ENCODE data around the gene CADM1.

The CADM1 gene

DNA sequence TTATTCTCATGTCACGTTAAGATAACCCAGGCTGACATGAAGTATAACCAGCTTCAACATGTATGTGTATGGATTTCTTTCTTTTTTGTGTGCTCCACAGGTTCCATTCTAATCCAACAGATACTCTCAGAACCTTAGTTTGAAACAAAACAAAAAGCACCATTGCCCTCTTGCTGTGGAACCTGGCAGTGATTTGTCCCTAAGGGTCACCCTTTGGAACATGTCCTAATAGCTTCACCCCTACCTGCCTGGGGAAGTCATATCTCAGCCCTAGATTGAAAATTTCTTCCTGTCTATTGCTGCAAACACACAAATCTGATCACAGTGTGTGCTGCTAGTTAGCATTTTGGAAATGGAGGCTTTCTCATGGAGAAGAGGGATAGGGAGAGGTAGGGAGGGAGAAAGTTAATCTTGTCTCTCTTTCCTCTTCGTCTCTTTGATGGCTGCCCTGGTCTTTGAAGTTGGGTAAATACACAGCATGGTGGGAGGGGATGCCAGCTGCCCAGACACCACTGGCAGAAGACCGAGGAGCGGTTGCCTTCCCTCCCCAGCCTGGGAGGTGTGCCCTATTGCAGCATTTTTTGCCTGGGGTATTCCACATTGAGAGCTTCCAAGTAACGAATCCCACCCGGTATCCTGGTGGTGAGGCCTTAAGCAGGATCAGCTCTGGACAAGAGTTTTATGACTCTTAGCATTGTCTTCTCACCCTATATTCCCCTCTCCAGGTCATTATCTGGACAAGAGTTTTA, 11.6 kb upstream of the CADM1 start:
- no peak for DNase-seq (ENCODE audit: low spot score)

DNA sequence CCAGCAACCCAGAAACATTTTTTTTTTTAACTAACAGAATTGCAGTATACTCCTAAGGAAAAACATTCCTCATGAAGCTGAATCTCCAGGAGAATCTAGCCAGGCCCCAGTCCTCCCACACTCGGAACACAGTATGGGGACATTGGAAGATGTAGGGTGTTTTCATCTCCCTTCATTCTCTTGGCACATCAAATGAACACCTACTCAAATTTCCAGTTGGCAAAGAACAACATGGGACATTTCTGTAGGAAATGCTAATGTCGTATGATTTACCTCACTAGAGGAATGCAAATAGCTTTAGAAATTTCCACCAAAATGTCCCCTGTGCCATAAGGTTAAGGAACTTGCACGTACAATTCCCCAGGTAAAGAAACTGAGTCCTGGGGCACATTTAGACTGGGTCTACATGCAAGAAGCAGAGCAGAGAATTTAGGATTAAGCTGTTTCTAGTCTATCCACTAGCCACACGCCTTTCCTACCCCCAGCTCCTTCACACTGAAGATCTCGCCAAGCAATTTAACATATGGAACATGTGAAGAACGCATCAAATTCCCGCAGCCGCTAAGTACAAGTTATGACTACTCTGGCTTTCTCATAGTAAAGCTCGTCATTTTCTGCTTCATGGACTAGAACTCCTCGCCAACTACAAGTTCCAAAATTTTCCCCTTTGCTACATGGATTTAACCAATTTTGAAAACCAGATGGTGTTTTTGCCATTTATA, 2.9 kb upstream of the CADM1 start:
- DNase-seq (ENCODE audit: low spot score), result no peak

- no peak for DNase-seq (ENCODE audit: low spot score)
These were observed 960 bp upstream of the CADM1 start for GRCh38 chr11:115505175-115505574.

- no peak for DNase-seq (ENCODE audit: low spot score)
These were observed 334 bp downstream of the CADM1 start for GRCh38 chr11:115503886-115504275.

GRCh38 chr11:115503083-115503885, 931 bp downstream of the CADM1 start:
- peak; percentile 86 for DNase-seq (ENCODE audit: low spot score)

DNA sequence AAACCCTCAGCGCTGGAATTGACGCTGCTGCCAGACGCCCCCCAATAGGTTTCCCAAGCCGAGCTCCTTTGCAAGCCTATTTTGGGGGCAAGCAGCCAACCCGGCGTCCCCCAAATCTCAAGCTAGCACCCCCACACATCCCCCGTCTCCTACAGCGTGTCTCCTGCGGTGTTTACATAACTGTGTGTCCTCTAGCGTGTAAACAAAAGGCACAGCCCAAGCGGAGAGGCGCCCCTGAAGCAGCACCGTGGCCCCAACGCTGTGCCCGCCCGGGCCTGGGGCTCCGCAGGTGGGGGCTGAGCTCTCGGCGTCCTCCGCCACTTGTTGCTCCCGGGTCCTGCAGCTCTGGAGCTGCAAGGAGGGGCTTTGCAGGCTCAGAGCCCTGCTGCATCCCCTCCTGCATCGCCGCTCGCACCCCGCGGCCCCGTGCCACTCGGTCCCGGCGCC, 1.6 kb downstream of the CADM1 start:
- DNase-seq (ENCODE audit: low spot score), result no peak

DNA sequence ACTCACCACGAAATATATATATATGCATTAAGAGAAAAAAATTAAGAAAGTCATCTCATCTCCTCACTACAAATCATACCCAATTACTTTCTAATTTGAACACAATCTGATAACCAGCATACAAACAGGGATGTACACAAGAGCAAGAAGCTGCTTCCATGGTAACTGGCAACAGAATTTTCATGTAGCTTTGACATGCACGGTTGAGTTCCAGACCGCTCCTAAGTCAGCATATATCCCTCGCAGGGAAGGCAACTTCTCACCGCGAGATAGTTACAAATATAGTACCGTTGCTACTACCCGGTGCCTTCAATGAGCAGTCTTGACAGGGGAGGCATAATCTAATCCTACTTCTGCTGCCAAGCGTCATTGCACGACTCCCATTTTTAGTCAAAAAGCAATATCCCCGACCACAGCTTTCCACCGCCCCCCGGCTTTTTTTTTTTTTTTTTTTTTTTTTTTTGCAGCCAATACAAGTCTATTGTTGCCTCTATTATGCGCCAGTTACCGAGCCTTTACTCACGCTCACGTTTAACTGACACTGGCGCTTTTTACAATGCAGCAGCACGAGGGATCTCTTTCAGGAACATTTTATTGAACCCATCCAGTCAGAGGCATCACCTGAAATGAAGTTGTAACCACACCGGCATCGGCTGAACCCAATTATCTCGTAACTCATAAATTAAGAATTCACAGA, 2.2 kb downstream of the CADM1 start:
- DNase-seq (ENCODE audit: low spot score), result peak; percentile 53

GRCh38 chr11:115501502-115501892, 2.7 kb downstream of the CADM1 start:
- no peak for DNase-seq (ENCODE audit: low spot score)

- no peak for DNase-seq (ENCODE audit: low spot score)
These were observed 3.4 kb downstream of the CADM1 start for GRCh38 chr11:115500547-115501501.

DNA sequence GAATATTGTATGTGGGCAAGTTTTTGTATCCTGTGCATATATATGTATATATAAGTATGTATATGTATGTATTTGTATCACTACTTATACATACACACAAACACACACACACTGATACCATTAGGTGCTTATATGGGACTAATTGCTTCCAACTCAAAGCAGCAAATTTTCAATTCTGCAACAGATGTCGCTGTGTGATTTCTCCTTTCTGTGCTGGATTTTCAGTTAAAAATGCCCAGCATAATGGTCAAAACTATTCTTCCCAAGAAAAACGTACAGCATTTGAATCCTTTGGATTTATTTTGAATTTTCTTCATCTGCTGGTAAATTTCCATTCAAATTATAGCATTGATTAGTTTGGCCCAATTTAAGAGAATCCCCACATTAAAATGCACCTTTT, 4.3 kb downstream of the CADM1 start:
- no peak for DNase-seq (ENCODE audit: low spot score)

- no peak for DNase-seq (ENCODE audit: low spot score)
These were observed 4.9 kb downstream of the CADM1 start for GRCh38 chr11:115499241-115499799.

DNA sequence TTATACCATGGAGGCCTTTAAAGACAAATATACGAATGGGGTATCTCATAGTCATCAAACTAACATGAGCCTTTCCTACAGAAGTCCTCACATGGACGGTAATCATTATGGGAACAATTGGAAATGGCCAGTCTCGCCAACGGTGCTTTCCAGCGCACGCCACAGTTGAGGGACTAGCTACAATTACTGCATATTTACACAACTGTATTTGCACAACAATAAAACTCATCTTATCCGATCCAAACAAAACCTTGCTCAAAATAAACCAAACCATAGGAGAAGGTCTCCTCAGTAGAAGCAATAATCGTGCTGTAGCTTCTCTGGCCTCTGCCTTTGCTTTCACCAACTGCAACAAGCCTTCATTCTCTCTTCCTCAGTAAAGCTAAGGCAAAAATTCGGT, 5.9 kb downstream of the CADM1 start:
- DNase-seq (ENCODE audit: low spot score), result no peak

DNA sequence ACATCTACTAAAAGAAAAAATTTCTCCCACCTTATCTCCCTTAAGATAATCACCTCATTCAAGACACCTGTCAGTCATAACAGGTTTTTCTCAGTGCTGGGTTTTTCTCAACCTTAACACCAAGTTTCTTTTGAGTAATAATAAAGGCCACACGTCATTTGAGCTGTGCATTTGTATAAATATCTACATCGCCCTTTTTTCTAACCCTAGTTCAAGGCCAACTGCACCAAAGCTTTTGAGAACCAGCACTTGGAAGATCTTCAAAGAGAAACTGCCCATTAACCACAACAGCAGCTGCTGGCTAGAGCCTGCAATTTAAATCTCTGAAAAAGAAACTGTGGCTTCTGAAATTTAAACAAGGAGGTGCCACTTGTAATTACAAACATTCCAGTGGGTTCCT, 6.9 kb downstream of the CADM1 start:
- no peak for DNase-seq (ENCODE audit: low spot score)

DNA sequence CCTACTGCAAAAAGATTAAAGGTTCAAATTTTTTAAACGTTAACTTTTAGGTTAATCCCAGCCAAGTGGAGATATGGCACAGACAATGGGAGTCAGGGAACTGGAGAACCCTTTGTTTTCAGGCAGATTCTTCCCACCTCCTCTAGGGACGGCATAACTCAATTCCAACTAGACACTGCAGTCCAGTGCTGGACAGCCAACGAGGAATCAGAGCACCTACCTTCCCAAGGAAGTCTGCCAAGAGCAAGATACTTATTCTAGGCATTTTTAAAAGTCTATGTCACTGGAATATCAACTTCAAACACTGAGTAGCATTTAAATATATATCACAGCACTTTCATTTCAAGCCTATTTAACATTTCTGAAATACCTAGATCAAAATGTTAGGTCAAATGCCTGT, 7.3 kb downstream of the CADM1 start:
- DNase-seq (ENCODE audit: low spot score), result no peak

DNA sequence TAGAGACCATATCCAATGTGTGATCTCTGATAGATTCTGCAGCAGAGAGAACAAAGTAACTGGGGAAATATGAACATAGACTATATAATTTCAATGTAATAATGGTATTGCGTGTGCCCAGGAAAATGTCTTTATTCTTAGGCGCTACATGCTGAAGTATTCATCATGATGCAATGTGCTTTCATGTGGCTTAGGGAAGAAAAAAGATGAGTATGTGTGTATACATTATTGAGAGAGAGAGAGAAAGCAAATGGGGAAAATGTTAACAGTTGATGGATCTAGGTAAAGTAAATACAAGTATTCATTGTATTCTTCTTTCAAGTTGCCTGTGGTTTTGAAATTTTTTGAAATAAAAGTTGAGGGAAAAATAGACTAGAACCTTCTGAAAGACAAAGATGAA, 10.3 kb downstream of the CADM1 start:
- no peak for DNase-seq (ENCODE audit: low spot score)

DNA sequence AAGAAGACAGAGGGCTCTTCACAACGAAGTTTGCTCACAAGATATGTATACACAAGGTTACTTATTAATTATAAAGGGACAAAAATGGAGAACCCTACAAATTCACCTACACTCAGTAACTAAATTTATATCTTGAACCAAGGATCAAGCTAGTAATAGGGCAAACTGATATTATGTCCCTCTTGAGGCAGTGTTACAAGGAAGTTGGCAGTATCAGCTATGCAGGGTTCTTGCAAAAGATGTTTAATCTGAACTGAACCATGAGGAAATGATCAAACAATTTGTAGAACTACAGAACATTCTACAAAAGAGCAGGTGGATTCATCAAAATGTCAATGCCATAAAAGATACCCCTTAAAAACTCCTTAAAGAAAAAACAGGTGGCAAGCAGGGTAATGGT, 10.7 kb downstream of the CADM1 start:
- no peak for DNase-seq (ENCODE audit: low spot score)

GRCh38 chr11:115489466-115489865, 14.7 kb downstream of the CADM1 start:
- no peak for DNase-seq (ENCODE audit: low spot score)

- DNase-seq (ENCODE audit: low spot score), result peak; percentile 92
These were observed 15.3 kb downstream of the CADM1 start for GRCh38 chr11:115488945-115489344.

DNA sequence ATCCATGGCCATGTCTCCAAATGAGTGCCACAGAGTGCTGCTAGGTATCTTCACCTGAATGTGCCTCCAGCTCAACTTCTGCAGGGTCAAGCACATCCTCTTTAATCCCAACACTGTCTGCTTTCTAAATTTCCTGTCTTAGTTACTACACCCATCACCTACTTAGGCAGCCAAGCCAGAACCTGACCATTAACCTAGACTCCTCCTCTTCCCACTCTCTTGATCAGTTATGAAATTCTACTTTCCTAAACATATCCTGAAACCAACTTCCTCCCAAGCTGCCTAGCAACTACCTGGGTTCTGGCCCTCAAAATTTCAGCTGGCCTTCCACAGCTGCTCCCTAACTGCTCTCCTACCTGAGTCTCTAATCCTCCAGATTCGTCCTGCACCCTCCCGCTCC, 22.7 kb downstream of the CADM1 start:
- no peak for DNase-seq (ENCODE audit: low spot score)

DNA sequence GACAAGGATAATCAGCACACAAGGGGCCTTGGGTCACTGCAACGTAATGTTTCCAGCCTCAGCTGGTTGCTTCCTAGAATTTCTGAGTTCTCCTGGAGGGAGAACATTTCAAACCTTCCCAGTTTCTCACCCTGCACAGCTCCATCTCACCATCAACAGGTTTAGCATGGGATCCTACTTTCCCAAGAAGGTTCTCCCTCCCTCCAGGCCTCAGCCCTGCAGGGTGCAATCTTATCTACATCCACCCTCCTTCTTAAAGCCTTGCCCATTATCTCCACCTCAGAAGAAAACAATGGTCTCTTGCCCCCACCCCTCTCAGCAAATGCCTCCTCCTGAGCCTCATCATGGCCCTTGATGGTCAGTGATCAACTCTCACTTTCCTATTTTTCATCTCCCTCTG, 23.6 kb downstream of the CADM1 start:
- no peak for DNase-seq (ENCODE audit: low spot score)

DNA sequence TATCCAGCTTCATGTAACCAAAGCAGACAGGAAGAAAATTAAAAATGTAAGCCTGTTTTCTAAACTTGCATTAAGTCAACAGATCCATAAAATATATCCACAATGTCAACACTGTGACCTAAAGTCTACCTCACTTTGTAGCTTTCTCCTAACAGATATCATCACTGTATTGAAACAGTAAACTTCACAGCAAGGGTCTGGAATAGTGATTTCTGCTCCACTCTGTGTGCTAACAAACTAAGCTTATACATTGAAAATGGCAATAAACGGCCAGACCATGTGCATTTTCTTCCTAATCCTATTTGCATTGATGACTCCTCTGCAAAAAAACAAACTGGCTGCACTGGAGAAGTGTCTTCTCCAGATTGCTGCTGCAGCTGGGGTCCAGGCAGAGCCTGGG, 26.8 kb downstream of the CADM1 start:
- no peak for DNase-seq (ENCODE audit: low spot score)

Data from kidney tubule cell (primary cell).